Measurements from ENCODE around the gene EVI5L.
"Not testable (repeated sequence)": the region's sequence is repeated elsewhere in the genome, so short reads cannot be mapped to it uniquely, and the experiment has no call there.

Gene EVI5L

DNA sequence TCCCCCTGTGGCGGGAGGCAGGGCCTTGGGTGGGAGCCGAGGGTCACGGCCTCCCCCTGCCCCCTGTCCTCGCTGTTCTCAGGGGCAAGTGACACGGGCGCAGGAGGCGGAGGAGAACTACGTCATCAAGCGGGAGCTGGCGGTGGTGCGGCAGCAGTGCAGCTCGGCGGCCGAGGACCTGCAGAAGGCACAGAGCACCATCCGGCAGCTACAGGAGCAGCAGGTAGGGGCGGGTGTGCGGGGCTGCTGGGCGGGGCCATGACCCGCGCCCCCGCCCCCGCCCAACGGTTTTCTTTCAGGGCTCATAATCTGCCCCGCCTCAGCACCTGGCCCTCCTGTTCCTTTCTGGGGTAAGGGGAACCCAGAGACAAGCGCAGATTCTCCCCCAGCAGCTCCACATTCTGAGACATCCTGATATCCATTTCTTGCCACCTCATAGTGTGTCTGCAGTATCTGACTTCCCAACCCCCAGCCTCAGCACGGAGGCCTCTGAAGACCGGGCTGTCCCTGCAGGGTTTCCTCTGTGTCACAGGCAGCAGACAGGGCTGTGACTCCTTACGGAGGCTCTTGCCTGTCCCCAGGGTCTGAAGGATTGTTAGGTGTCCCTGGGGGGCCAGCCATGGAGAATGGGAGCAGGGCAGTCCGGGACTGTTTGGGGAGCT, 28.2 kb downstream of the EVI5L start:
- Histone ChIP-seq H3F3A (ENCODE audit: low read depth) (no peaks in the 10 kb centered on the region), H3K27me3 (ENCODE audit: insufficient read depth, low read length, poor library complexity, severe bottlenecking) (no peaks in the 10 kb centered on the region), H3K9ac (ENCODE audit: low read depth, low read length, poor library complexity, severe bottlenecking) (no peak overlapping the region), H3K4me2 (ENCODE audit: low read depth, low read length, poor library complexity, severe bottlenecking) (no peak overlapping the region), H3K79me2 (ENCODE audit: insufficient read depth, low read length) (no peaks in the 10 kb centered on the region), H3K9me3 (ENCODE audit: insufficient read depth, low read depth, low read length) (no peaks in the 10 kb centered on the region), H3K9me2 (replicated peaks; ENCODE audit: low read depth, low read length) (no peaks in the 10 kb centered on the region), H3K36me3 (ENCODE audit: insufficient read depth, low read length) (no peaks in the 10 kb centered on the region), H4K20me1 (ENCODE audit: insufficient read depth, low read length, poor library complexity, severe bottlenecking) (no peaks in the 10 kb centered on the region), H3K4me3 (ENCODE audit: low read length, poor library complexity, severe bottlenecking) (no peak overlapping the region), H2AFZ (ENCODE audit: low read length) (no peak overlapping the region), H3K4me1 (ENCODE audit: insufficient read depth, low read length, poor library complexity, severe bottlenecking) (no peaks in the 10 kb centered on the region)
- TF ChIP-seq, protein P1, sequence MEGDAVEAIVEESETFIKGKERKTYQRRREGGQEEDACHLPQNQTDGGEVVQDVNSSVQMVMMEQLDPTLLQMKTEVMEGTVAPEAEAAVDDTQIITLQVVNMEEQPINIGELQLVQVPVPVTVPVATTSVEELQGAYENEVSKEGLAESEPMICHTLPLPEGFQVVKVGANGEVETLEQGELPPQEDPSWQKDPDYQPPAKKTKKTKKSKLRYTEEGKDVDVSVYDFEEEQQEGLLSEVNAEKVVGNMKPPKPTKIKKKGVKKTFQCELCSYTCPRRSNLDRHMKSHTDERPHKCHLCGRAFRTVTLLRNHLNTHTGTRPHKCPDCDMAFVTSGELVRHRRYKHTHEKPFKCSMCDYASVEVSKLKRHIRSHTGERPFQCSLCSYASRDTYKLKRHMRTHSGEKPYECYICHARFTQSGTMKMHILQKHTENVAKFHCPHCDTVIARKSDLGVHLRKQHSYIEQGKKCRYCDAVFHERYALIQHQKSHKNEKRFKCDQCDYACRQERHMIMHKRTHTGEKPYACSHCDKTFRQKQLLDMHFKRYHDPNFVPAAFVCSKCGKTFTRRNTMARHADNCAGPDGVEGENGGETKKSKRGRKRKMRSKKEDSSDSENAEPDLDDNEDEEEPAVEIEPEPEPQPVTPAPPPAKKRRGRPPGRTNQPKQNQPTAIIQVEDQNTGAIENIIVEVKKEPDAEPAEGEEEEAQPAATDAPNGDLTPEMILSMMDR (conservative IDR thresholded peaks at IDR 0.05; ENCODE audit: low read length): no peak
- TF ChIP-seq EZH2phosphoT487 (IDR thresholded peaks at IDR 0.05; ENCODE audit: borderline replicate concordance): no peak

DNA sequence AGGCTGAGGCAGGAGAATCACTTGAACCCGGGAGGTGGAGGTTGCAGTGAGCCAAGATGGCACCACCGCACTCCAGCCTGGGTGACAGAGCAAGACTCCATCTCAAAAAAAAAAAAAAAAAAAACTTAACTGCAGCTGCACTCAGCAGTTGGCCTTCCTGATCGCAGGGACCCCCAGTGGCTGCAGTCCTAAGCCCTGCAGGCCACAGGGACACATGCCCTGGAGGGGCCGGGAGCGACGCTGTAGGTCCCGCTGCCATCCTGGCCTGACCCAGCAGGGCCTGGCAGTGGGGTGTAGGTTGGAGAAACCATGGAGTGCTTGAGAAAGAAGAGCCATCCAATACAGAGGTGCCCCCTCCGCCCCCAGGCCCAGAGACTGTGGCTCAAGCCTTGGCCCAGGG, 29.1 kb downstream of the EVI5L start:
- not testable (repeated sequence) for H3K27me3 ChIP-seq (ENCODE audit: insufficient read depth, low read length, poor library complexity, severe bottlenecking); H3K4me1 ChIP-seq (ENCODE audit: insufficient read depth, low read length, poor library complexity, severe bottlenecking); H3K36me3 ChIP-seq (ENCODE audit: insufficient read depth, low read length); H3F3A ChIP-seq (ENCODE audit: low read depth); H4K20me1 ChIP-seq (ENCODE audit: insufficient read depth, low read length, poor library complexity, severe bottlenecking); H3K9me3 ChIP-seq (ENCODE audit: insufficient read depth, low read depth, low read length); H3K4me2 ChIP-seq (ENCODE audit: low read depth, low read length, poor library complexity, severe bottlenecking); H2AFZ ChIP-seq (ENCODE audit: low read length); H3K9ac ChIP-seq (ENCODE audit: low read depth, low read length, poor library complexity, severe bottlenecking); H3K79me2 ChIP-seq (ENCODE audit: insufficient read depth, low read length); H3K9me2 ChIP-seq (replicated peaks; ENCODE audit: low read depth, low read length); H3K4me3 ChIP-seq (ENCODE audit: low read length, poor library complexity, severe bottlenecking)

DNA sequence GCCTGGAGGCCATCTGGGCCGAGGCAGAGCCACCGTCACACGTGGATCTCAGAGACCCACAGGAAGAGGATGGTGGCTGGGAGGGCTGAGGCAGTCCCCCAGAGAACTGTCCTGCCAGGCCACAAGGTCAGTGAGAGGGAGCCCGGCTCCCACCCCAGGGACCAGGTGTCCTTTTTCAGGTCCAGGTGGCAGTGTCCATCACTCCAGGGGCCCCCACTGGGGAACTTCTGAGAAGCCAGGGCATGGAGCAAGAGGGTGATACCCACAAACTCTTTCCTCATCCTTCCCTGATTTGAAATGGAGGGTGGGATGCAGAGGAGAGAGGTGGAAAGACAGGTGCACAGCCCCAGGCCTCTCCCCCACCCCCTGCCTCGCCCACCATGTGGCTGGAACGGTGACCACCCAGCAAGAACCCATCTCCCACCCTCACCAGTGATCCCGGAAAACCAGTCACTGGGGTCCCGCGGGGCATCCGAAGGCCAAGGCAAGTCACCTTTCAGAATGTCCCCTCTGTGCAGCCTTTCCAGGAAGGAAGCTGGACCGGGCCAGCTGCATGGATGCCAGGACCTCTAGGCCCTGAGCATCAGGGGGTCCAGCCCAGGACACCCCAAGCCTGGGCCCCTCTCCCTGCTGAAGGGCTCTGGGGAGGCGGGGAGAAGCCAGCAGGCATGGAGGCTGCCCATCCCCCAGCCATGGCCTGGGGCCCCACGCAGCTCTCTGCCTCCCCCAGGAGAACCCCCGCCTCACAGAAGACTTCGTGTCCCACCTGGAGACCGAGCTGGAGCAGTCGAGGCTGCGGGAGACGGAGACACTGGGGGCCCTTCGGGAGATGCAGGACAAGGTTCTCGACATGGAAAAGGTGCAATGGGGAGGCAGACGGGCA, 30.1 kb downstream of the EVI5L start:
- no peaks in the 10 kb centered on the region for H3K4me1 ChIP-seq (ENCODE audit: insufficient read depth, low read length, poor library complexity, severe bottlenecking)
- no peaks in the 10 kb centered on the region for H3K36me3 ChIP-seq (ENCODE audit: insufficient read depth, low read length)
- H3K9me2 ChIP-seq (replicated peaks; ENCODE audit: low read depth, low read length): no peaks in the 10 kb centered on the region
- no peaks in the 10 kb centered on the region for H4K20me1 ChIP-seq (ENCODE audit: insufficient read depth, low read length, poor library complexity, severe bottlenecking)
- H3K4me2 ChIP-seq (ENCODE audit: low read depth, low read length, poor library complexity, severe bottlenecking): no peak overlapping the region
- TF ChIP-seq, protein P1 (conservative IDR thresholded peaks at IDR 0.05; ENCODE audit: low read length): no peak
- TF ChIP-seq EZH2phosphoT487 (IDR thresholded peaks at IDR 0.05; ENCODE audit: borderline replicate concordance): no peak
- H2AFZ ChIP-seq (ENCODE audit: low read length): no peak overlapping the region
- H3K9me3 ChIP-seq (ENCODE audit: insufficient read depth, low read depth, low read length): no peaks in the 10 kb centered on the region
- H3F3A ChIP-seq (ENCODE audit: low read depth): no peaks in the 10 kb centered on the region
- no peaks in the 10 kb centered on the region for H3K79me2 ChIP-seq (ENCODE audit: insufficient read depth, low read length)
- H3K9ac ChIP-seq (ENCODE audit: low read depth, low read length, poor library complexity, severe bottlenecking): no peak overlapping the region
- no peak overlapping the region for H3K4me3 ChIP-seq (ENCODE audit: low read length, poor library complexity, severe bottlenecking)
- H3K27me3 ChIP-seq (ENCODE audit: insufficient read depth, low read length, poor library complexity, severe bottlenecking): no peaks in the 10 kb centered on the region
